HUES64 (cell line): ENCODE measurements around the gene OTUD7B. TPM values are rescaled to one million over a fixed set of nuclear protein-coding genes. Genes with fewer than 3 reads are reported as not detected.
"Not testable (repeated sequence)": the region's sequence is repeated elsewhere in the genome, so short reads cannot be mapped to it uniquely, and the experiment has no call there.

Experiments used
- H3K27ac ChIP-seq: 2 replicates; pipeline ENCODE4 v1.7.0; 2013; ENCODE audit warnings: low read depth, low read length, inconsistent platforms
- H3K27me3 ChIP-seq: 2 replicates; pipeline ENCODE4 v1.6.1; 2013; ENCODE audit warnings: mild to moderate bottlenecking, low read length; ENCODE audit not compliant: insufficient read depth
- H3K36me3 ChIP-seq: 2 replicates; pipeline ENCODE4 v1.6.1; 2013; ENCODE audit warnings: mild to moderate bottlenecking, low read length; ENCODE audit not compliant: insufficient read depth
- H3K4me1 ChIP-seq: 2 replicates; pipeline ENCODE4 v1.6.1; 2013; ENCODE audit warnings: mild to moderate bottlenecking, low read length, moderate library complexity; ENCODE audit not compliant: insufficient read depth
- H3K4me3 ChIP-seq: 2 replicates; pipeline ENCODE4 v1.5.1; 2013; ENCODE audit warnings: mild to moderate bottlenecking, low read length, moderate library complexity
- H3K9ac ChIP-seq: 2 replicates; pipeline ENCODE4 v1.6.1; 2013; ENCODE audit warnings: mild to moderate bottlenecking, low read depth, low read length
- H3K9me3 ChIP-seq: 2 replicates; pipeline ENCODE4 v1.6.1; 2013; ENCODE audit warnings: low read depth, low read length; ENCODE audit not compliant: insufficient read depth
- WGBS: fragments of 150-250, 120-280 bp; methylation state at CpG from one replicate; pipeline ENCODE4 v1.1.7; 2013; ENCODE audit warnings: missing lambda C conversion rate; 5-methylcytosine and 5-hydroxymethylcytosine counted together
- polyA plus RNA-seq, 2 experiments: library from polyadenylated mRNA; stranded (reverse); fragments of 50-300 nt; gene quantifications; one replicate each; pipeline ENCODE4 v1.2.3, GENCODE V29; 2013

The OTUD7B gene
- polyA plus RNA-seq (2013, experiment 1 of 2) = 6.1 TPM
- 6.6 TPM for polyA plus RNA-seq (2013, experiment 2 of 2)

- Histone ChIP-seq H3K4me3 (peak within 1 kb of the TSS; percentile 84), H3K27ac (peak within 1 kb of the TSS; percentile 91), H3K36me3 (peaks cover 5% of the 10 kb centered on the region), H3K9ac (peak within 1 kb of the TSS; percentile 68), H3K27me3 (no peaks in the 10 kb centered on the region), H3K4me1 (peaks cover 29% of the 10 kb centered on the region), H3K9me3 (no peaks in the 10 kb centered on the region)
- under 1% methylated on average over 59 of the region's 59 CpGs for WGBS
These were observed at the start of gene OTUD7B for GRCh38 chr1:150010393-150011115. TSS of gene OTUD7B (minus strand) at chr1:150010726. CDS start at chr1:149977510, 33,216 bp downstream.

- no peak overlapping the region for H3K9ac ChIP-seq
- no peaks in the 10 kb centered on the region for H3K36me3 ChIP-seq
- no peak overlapping the region for H3K27ac ChIP-seq
- no peaks in the 10 kb centered on the region for H3K9me3 ChIP-seq
- H3K4me3 ChIP-seq = no peak overlapping the region
- H3K4me1 ChIP-seq = no peaks in the 10 kb centered on the region
- WGBS = 82% methylated on average over 4 of the region's 4 CpGs
- no peaks in the 10 kb centered on the region for H3K27me3 ChIP-seq
These were observed 49.7 kb upstream of the OTUD7B start for GRCh38 chr1:150060260-150060659.

GRCh38 chr1:150056407-150056806 lies 45.9 kb upstream of the OTUD7B start:
- Histone ChIP-seq H3K9ac (no peak overlapping the region), H3K27me3 (no peaks in the 10 kb centered on the region), H3K4me1 (no peaks in the 10 kb centered on the region), H3K36me3 (no peaks in the 10 kb centered on the region), H3K4me3 (no peak overlapping the region), H3K9me3 (no peaks in the 10 kb centered on the region), H3K27ac (no peak overlapping the region)
- WGBS = 90% methylated on average over 1 of the region's 1 CpG

GRCh38 chr1:150055507-150055906 lies 45.0 kb upstream of the OTUD7B start:
- H3K27me3 ChIP-seq, H3K4me3 ChIP-seq, H3K27ac ChIP-seq, H3K36me3 ChIP-seq, H3K4me1 ChIP-seq, H3K9me3 ChIP-seq, H3K9ac ChIP-seq: not testable (repeated sequence)
- 92% methylated on average over 4 of the region's 4 CpGs for WGBS

- WGBS = 92% methylated on average over 3 of the region's 3 CpGs
- no peak overlapping the region for H3K27ac ChIP-seq
These were observed 43.4 kb upstream of the OTUD7B start for GRCh38 chr1:150053926-150054325.

GRCh38 chr1:150051905-150052412 lies 41.4 kb upstream of the OTUD7B start:
- H3K27ac ChIP-seq, H3K9me3 ChIP-seq: not testable (repeated sequence)
- WGBS = 87% methylated on average over 3 of the region's 3 CpGs

More at GRCh38 chr1:150053926-150054325, 43.4 kb upstream of the OTUD7B start:
- Histone ChIP-seq H3K4me3 (no peak overlapping the region), H3K36me3 (no peaks in the 10 kb centered on the region), H3K27me3 (no peaks in the 10 kb centered on the region), H3K9me3 (no peaks in the 10 kb centered on the region), H3K9ac (no peak overlapping the region), H3K4me1 (peaks cover 4% of the 10 kb centered on the region)

GRCh38 chr1:150051089-150051373 lies 40.5 kb upstream of the OTUD7B start:
- H3K36me3 ChIP-seq = no peaks in the 10 kb centered on the region
- no peak overlapping the region for H3K9ac ChIP-seq
- no peak overlapping the region for H3K27ac ChIP-seq
- no peaks in the 10 kb centered on the region for H3K9me3 ChIP-seq
- H3K4me1 ChIP-seq = peaks cover 4% of the 10 kb centered on the region
- H3K4me3 ChIP-seq = no peak overlapping the region
- H3K27me3 ChIP-seq = no peaks in the 10 kb centered on the region
- WGBS = 73% methylated on average over 7 of the region's 7 CpGs

More at GRCh38 chr1:150051905-150052412, 41.4 kb upstream of the OTUD7B start:
- not testable (repeated sequence) for H3K4me3 ChIP-seq, H3K27me3 ChIP-seq, H3K9ac ChIP-seq, H3K4me1 ChIP-seq, H3K36me3 ChIP-seq

GRCh38 chr1:150049926-150050325 lies 39.4 kb upstream of the OTUD7B start:
- H3K27me3 ChIP-seq = no peaks in the 10 kb centered on the region
- no peaks in the 10 kb centered on the region for H3K9me3 ChIP-seq
- H3K36me3 ChIP-seq = no peaks in the 10 kb centered on the region
- H3K4me3 ChIP-seq = no peak overlapping the region
- 91% methylated on average over 2 of the region's 2 CpGs for WGBS
- H3K9ac ChIP-seq = no peak overlapping the region
- H3K27ac ChIP-seq = no peak overlapping the region
- H3K4me1 ChIP-seq = peaks cover 4% of the 10 kb centered on the region

GRCh38 chr1:150034336-150034735 lies 23.8 kb upstream of the OTUD7B start:
- H3K36me3 ChIP-seq = no peaks in the 10 kb centered on the region
- H3K9me3 ChIP-seq = no peaks in the 10 kb centered on the region
- no peaks in the 10 kb centered on the region for H3K27me3 ChIP-seq
- H3K4me3 ChIP-seq = no peak overlapping the region
- no peak overlapping the region for H3K9ac ChIP-seq
- no peaks in the 10 kb centered on the region for H3K4me1 ChIP-seq
- H3K27ac ChIP-seq = no peak overlapping the region

GRCh38 chr1:150028322-150028721 lies 17.8 kb upstream of the OTUD7B start:
- Histone ChIP-seq H3K4me3 (no peak overlapping the region), H3K9ac (no peak overlapping the region), H3K27ac (no peak overlapping the region), H3K27me3 (no peaks in the 10 kb centered on the region), H3K4me1 (no peaks in the 10 kb centered on the region), H3K36me3 (no peaks in the 10 kb centered on the region), H3K9me3 (no peaks in the 10 kb centered on the region)
- 94% methylated on average over 1 of the region's 1 CpG for WGBS

GRCh38 chr1:150024156-150024555 lies 13.6 kb upstream of the OTUD7B start:
- Histone ChIP-seq H3K27me3 (no peaks in the 10 kb centered on the region), H3K27ac (no peak overlapping the region), H3K4me1 (no peaks in the 10 kb centered on the region), H3K4me3 (no peak overlapping the region), H3K9ac (no peak overlapping the region), H3K9me3 (no peaks in the 10 kb centered on the region), H3K36me3 (no peaks in the 10 kb centered on the region)
- WGBS = 92% methylated on average over 2 of the region's 2 CpGs

GRCh38 chr1:150022357-150022756 lies 11.8 kb upstream of the OTUD7B start:
- 85% methylated on average over 5 of the region's 6 CpGs for WGBS
- H3K4me1 ChIP-seq = no peaks in the 10 kb centered on the region; the same call in 1 of the 2 replicates

More at GRCh38 chr1:150022357-150022756, 11.8 kb upstream of the OTUD7B start:
- Histone ChIP-seq H3K4me3 (no peak overlapping the region), H3K27me3 (no peaks in the 10 kb centered on the region), H3K36me3 (no peaks in the 10 kb centered on the region), H3K9me3 (no peaks in the 10 kb centered on the region), H3K9ac (no peak overlapping the region), H3K27ac (no peak overlapping the region)
